Keratinocyte (primary cell): Measurements from ENCODE around the gene HCST. TPM values are rescaled to one million over a fixed set of nuclear protein-coding genes. Genes with fewer than 3 reads are reported as not detected.

Experiments used
- DNase-seq: peaks from one replicate; pipeline ENCODE4 v3.0.0-alpha.2; 2011; ENCODE audit warnings: low read depth, missing footprints, low spot score
- FAIRE-seq: peaks from 2 replicates; lab custom pipeline; 2011; peaks lifted over from hg19 to GRCh38; lab: Jason Lieb, UNC
- H2AFZ ChIP-seq: 2 replicates; pipeline ENCODE4 v1.6.0; 2012; ENCODE audit warnings: low read length, control low read depth, inconsistent platforms; ENCODE audit not compliant: control insufficient read depth
- H3K27ac ChIP-seq: 2 replicates; pipeline ENCODE4 v1.5.1; 2011; ENCODE audit warnings: low read length; ENCODE audit not compliant: control insufficient read depth, insufficient read depth
- H3K27me3 ChIP-seq: 3 replicates; pipeline ENCODE4 v1.6.0; 2011; ENCODE audit warnings: low read length; ENCODE audit not compliant: control insufficient read depth, insufficient read depth; ENCODE audit errors: extremely low read depth
- H3K36me3 ChIP-seq, 2 experiments: 2 replicates in 1 of 2; 3 replicates in 1 of 2; pipeline ENCODE4 v1.5.1; 2011; ENCODE audit warnings: low read length in 2 of 2, mild to moderate bottlenecking in 1 of 2; ENCODE audit not compliant: control insufficient read depth in 2 of 2, insufficient read depth in 2 of 2; ENCODE audit errors: extremely low read depth in 1 of 2
- H3K4me1 ChIP-seq: 3 replicates; pipeline ENCODE4 v1.5.1; 2011; ENCODE audit warnings: low read length; ENCODE audit not compliant: control insufficient read depth, insufficient read depth; ENCODE audit errors: extremely low read depth
- H3K4me2 ChIP-seq: 3 replicates; pipeline ENCODE4 v1.6.0; 2011; ENCODE audit warnings: low read depth, low read length; ENCODE audit not compliant: control insufficient read depth, insufficient read depth; ENCODE audit errors: extremely low read depth
- H3K4me3 ChIP-seq, 3 experiments: fragments of 200-600 bp in 1 of 3; sonication (generic) in 1 of 3; 2 replicates in 2 of 3; 3 replicates in 1 of 3; pipeline ENCODE4 v1.5.1; 2011 to 2016; ENCODE audit warnings: low read length in 3 of 3, mild to moderate bottlenecking in 3 of 3, control low read depth in 2 of 3, inconsistent platforms in 1 of 3, low read depth in 1 of 3, mixed read lengths in 1 of 3, mixed run types in 1 of 3, moderate library complexity in 1 of 3; ENCODE audit not compliant: control insufficient read depth in 2 of 3, insufficient read depth in 2 of 3; ENCODE audit errors: extremely low read depth in 1 of 3
- H3K79me2 ChIP-seq: 2 replicates; pipeline ENCODE4 v1.6.0; 2012; ENCODE audit warnings: low read length; ENCODE audit not compliant: control insufficient read depth, insufficient read depth
- H3K9ac ChIP-seq: 3 replicates; pipeline ENCODE4 v1.6.0; 2011; ENCODE audit warnings: low read length; ENCODE audit not compliant: control insufficient read depth, insufficient read depth; ENCODE audit errors: extremely low read depth
- H3K9me1 ChIP-seq: 3 replicates; pipeline ENCODE4 v1.6.0; 2011; ENCODE audit warnings: low read length; ENCODE audit not compliant: control insufficient read depth, insufficient read depth; ENCODE audit errors: extremely low read depth
- H3K9me3 ChIP-seq: 2 replicates; pipeline ENCODE4 v1.5.1; 2012; ENCODE audit warnings: low read depth, low read length; ENCODE audit not compliant: control insufficient read depth
- H4K20me1 ChIP-seq: 3 replicates; pipeline ENCODE4 v1.6.0; 2011; ENCODE audit warnings: low read length; ENCODE audit not compliant: control insufficient read depth, insufficient read depth; ENCODE audit errors: extremely low read depth
- EZH2 ChIP-seq: IDR thresholded peaks from one replicate; pipeline ENCODE4 v1.6.1; 2012; ENCODE audit warnings: inconsistent platforms, mild to moderate bottlenecking, low read length, moderate library complexity
- dilution Hi-C: fragments of 300-500 bp; cut with MboI; formaldehyde crosslinking; loops from one replicate; pipeline ENCODE4 v1.7.0; 2020; ENCODE audit warnings: low sequenced_read_pairs; ENCODE audit not compliant: extremely low pct_ligation_motif_present
- polyA plus RNA-seq, 5 experiments: library from polyadenylated mRNA; depleted of rRNA in 3 of 5; stranded (reverse) in 3 of 5; stranded (forward) in 1 of 5; unstranded in 1 of 5; fragments of >200 nt; gene quantifications; 1 replicate in 1 of 5; 2 replicates in 3 of 5; 3 replicates in 1 of 5; pipeline versions ENCODE4 v1.2.1 to v1.2.3, GENCODE V29; 2011 to 2012; ENCODE audit warnings: missing spikeins in 2 of 5, low read depth in 1 of 5, low replicate concordance in 1 of 5
- TF ChIP-seq, protein P1 (sequence below), 3 experiments: IDR thresholded peaks in 1 of 3; conservative IDR thresholded peaks in 1 of 3; optimal IDR thresholded peaks in 1 of 3; 2 replicates in 2 of 3; 3 replicates in 1 of 3; pipeline versions ENCODE3 to v1.5.1; 2011; ENCODE audit warnings: low read length in 3 of 3, mild to moderate bottlenecking in 3 of 3, moderate library complexity in 2 of 3, control low read depth in 1 of 3, inconsistent platforms in 1 of 3; ENCODE audit not compliant: insufficient read depth in 2 of 3; ENCODE audit errors: extremely low read depth in 1 of 3

HCST gene
- polyA plus RNA-seq, 1 donor (not counting 4 experiments of a cell fraction or from before 2014, with no cell fraction given): 0.25 TPM

DNA sequence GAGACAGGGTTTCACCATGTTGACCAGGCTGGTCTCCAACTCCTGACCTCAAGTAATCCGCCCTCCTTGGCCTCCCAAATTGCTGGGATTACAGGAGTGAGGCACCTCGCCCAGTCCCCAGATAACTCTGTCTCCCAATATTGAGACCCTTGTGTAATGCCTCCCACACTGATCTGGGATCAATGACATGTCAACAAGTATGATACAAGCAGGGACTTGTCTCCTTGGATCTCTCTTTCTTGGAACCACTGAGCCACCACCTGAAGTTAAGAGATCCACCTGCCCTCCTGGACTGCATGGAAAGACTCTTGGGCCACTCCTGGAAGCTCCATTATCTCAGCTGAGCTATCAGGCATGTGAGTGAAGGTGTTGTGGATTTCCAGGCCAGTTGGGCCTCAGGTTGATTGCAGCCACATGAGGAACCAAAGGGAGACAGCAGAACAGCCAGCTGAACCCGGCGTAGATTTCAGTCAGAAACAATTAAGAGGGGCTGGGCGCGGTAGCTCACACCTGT lies 17.0 kb upstream of the HCST start:
- no peak for FAIRE-seq
- Histone ChIP-seq H3K9me3 (no peaks in the 10 kb centered on the region), H3K27ac (no peak overlapping the region), H4K20me1 (no peaks in the 10 kb centered on the region), H3K4me3 (no peak overlapping the region), H3K27me3 (no peaks in the 10 kb centered on the region), H3K79me2 (no peaks in the 10 kb centered on the region), H3K4me2 (no peak overlapping the region), H3K9me1 (no peaks in the 10 kb centered on the region), H3K36me3 (peaks cover 15 to 20% of the 10 kb centered on the region in 2 experiments), H3K4me1 (no peaks in the 10 kb centered on the region), H2AFZ (no peak overlapping the region), H3K9ac (no peak overlapping the region)
- DNase-seq: no peak
- TF ChIP-seq, protein P1, sequence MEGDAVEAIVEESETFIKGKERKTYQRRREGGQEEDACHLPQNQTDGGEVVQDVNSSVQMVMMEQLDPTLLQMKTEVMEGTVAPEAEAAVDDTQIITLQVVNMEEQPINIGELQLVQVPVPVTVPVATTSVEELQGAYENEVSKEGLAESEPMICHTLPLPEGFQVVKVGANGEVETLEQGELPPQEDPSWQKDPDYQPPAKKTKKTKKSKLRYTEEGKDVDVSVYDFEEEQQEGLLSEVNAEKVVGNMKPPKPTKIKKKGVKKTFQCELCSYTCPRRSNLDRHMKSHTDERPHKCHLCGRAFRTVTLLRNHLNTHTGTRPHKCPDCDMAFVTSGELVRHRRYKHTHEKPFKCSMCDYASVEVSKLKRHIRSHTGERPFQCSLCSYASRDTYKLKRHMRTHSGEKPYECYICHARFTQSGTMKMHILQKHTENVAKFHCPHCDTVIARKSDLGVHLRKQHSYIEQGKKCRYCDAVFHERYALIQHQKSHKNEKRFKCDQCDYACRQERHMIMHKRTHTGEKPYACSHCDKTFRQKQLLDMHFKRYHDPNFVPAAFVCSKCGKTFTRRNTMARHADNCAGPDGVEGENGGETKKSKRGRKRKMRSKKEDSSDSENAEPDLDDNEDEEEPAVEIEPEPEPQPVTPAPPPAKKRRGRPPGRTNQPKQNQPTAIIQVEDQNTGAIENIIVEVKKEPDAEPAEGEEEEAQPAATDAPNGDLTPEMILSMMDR (optimal IDR thresholded peaks at IDR 0.05 in 1 of 3, IDR thresholded peaks at IDR 0.05 in 1 of 3, conservative IDR thresholded peaks at IDR 0.05 in 1 of 3; ENCODE audit: extremely low read depth in 1 of 3, insufficient read depth in 2 of 3, low read length in 3 of 3): no peak
- TF ChIP-seq EZH2: no peak
- dilution Hi-C loops: no loop called here

DNA sequence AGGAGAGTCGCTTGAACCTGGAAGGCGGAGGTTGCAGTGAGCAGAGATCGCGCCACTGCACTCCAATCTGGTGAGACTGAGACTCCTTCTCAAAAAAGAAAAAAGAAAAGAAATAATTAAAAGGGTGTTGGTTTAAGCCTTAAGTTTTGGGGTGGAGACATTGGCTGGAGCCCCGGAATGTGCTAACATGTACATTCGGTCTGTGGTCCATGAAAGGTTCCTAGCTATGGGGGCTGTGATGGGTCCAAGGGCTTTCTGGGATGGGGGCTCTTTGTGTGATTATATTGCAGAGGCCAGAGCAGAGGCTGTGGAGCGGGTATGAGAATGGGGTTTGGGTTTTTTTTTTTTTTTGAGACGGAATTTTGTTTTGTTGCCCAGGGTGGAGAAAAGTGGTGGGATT lies 16.4 kb upstream of the HCST start:
- Histone ChIP-seq H3K4me3 (no peak overlapping the region), H2AFZ (no peak overlapping the region), H3K36me3 (peaks cover 15 to 23% of the 10 kb centered on the region in 2 experiments), H3K79me2 (no peaks in the 10 kb centered on the region), H3K4me1 (no peaks in the 10 kb centered on the region), H4K20me1 (no peaks in the 10 kb centered on the region), H3K27me3 (no peaks in the 10 kb centered on the region), H3K9ac (no peak overlapping the region), H3K27ac (no peak overlapping the region), H3K4me2 (no peak overlapping the region), H3K9me3 (no peaks in the 10 kb centered on the region), H3K9me1 (no peaks in the 10 kb centered on the region)
- TF ChIP-seq EZH2: no peak
- TF ChIP-seq, protein P1 (optimal IDR thresholded peaks at IDR 0.05 in 1 of 3, IDR thresholded peaks at IDR 0.05 in 1 of 3, conservative IDR thresholded peaks at IDR 0.05 in 1 of 3; ENCODE audit: extremely low read depth in 1 of 3, insufficient read depth in 2 of 3, low read length in 3 of 3): no peak
- dilution Hi-C loops: no loop called here
- DNase-seq (no peak), FAIRE-seq (no peak)
